GM19043 (cell line): ENCODE data around the gene ITPR3.

Experiments
- ATAC-seq: cut with Tn5 transposase; IDR thresholded peaks from one replicate; pipeline ENCODE4 v1.9.1; 2021; ENCODE audit warnings: low read depth; ENCODE audit not compliant: unreplicated experiment

ITPR3 gene

GRCh38 chr6:33664506-33665057, 43.5 kb downstream of the ITPR3 start:
- ATAC-seq, result no peak

DNA sequence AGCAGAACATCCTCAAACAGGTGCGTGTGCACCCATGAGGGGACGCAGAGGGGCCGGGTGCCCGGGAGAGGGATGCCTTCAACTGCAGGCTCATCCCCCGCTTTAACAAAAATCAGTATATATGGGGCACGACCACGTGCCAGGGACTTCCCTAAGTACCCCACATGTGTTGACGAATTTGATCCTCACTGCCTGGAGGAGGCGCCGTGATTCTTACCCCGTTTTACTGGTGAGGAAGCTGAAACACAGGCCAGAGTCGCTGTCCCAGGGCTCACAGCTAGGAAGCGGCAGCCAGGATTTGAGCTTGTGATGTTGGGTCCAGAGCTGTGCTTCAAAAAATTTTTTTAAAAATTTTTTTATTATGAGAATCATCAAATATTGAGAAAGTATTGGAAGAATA, 44.8 kb downstream of the ITPR3 start:
- ATAC-seq, result no peak

DNA sequence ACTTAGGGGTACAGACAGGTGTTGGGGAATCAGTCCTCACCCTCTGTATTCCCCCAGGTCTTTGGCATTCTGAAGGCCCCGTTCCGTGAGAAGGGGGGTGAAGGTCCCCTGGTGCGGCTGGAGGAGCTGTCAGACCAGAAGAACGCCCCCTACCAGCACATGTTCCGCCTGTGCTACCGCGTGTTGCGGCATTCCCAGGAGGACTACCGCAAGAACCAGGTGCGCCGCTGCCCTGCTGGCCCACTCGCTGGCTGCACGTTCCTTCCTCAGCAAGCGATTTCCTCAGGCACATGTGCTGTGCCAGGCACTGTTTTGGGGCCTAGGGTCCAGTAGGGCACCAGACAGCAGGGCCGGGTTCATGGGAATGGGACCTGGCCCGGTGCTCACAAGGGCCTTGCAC, 46.0 kb downstream of the ITPR3 start:
- ATAC-seq, result no peak

GRCh38 chr6:33667776-33668175, 46.7 kb downstream of the ITPR3 start:
- ATAC-seq, result no peak

DNA sequence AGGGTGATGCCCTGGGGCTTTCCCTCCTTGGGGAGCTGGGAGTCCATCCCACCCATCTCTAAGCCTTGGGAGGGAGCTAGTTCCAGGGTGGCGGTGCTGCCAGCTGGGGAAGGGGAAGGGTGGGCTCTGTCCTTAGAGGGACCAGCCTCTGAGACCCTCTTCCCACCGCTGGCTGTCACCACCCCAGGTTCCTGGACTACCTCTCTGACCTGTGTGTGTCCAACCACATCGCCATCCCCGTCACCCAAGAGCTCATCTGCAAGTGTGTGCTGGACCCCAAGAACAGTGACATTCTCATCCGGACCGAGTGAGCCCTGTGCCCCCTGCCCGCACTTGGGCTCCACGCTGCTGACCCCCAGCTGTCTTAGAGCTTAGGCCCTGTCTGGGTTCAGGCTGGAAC, 47.2 kb downstream of the ITPR3 start:
- ATAC-seq, result no peak

- no peak for ATAC-seq
These were observed 47.8 kb downstream of the ITPR3 start for GRCh38 chr6:33668914-33669313.

DNA sequence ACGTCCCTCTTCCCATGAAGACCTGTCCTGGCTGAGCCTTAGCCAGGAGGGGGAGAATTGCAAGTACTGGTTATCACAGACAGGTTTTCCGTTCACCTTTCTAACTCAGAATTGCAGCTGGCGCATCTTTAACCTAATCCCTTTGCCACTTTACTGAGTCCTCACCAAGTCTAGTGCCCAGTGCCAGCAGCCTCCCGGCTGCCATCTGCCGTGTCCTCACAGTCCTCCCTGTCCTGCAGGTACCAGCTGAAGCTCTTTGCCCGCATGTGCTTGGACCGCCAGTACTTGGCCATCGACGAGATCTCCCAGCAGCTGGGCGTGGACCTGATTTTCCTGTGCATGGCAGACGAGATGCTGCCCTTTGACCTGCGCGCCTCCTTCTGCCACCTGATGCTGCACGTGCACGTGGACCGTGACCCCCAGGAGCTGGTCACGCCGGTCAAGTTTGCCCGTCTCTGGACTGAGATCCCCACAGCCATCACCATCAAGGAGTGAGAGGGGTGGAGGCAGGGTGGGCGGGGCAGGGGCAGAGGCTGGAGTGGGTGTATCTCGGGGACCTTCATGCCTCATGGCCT, 49.1 kb downstream of the ITPR3 start:
- ATAC-seq, result no peak

DNA sequence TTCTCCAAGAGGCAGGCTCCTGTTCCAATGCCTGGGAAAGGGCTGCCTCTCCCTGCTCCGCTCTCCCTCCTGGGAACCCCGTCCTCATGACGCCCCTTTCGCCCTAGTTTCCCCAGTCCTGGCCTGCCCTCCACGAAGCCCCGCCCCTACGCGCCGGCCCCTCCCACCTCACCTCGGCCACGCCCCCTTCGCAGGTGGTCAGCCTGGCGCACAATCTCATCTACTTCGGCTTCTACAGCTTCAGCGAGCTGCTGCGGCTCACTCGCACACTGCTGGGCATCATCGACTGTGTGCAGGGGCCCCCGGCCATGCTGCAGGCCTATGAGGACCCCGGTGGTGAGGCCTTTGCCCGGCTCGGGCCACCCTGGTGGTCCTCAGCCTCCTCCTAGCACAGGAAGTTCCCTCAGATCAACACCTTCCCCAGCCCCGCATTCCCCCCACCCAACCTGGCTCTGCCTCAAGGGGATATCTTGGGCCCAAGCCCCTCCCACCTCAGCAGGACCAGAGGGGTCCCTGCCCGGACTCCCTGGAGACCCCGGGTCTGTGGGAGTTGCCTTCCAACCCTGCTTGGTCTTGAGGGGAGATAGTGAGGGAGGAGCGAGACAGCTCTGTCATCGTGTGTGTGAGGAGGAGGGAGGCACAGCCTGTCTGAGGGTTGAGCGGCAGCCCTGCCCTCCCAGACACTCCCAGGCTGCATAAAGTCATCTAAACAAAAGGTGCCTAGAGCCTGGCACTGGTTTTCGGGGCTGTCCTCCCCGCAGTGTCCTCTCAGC, 50.0 kb downstream of the ITPR3 start:
- no peak for ATAC-seq

GRCh38 chr6:33671744-33672072, 50.6 kb downstream of the ITPR3 start:
- ATAC-seq, result no peak

DNA sequence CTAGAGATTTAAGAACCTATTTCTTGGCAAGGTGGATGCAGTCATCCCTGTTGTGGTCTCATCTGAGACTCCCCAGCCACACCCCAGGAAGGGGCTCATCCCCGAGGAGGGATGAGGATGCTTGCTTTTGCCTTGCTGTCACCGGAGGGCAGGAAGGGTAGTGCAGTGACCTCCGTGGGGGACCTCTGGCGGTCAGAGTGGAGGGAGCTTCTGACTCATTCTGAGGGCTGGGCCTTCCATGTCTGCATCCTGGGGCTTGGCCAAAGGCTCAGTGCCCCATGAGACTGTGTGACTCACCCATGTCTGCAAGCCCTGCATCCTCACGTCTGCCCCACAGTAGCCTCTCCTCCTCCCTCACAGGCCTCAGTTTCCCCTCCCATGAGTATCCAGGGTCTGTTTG, 51.7 kb downstream of the ITPR3 start:
- no peak for ATAC-seq

GRCh38 chr6:33673851-33674250, 52.7 kb downstream of the ITPR3 start:
- no peak for ATAC-seq

- ATAC-seq, result no peak
These were observed 54.8 kb downstream of the ITPR3 start for GRCh38 chr6:33675968-33676367.

- no peak for ATAC-seq
These were observed 55.5 kb downstream of the ITPR3 start for GRCh38 chr6:33676416-33677142.

- ATAC-seq, result no peak
These were observed 56.1 kb downstream of the ITPR3 start for GRCh38 chr6:33677143-33677660.

DNA sequence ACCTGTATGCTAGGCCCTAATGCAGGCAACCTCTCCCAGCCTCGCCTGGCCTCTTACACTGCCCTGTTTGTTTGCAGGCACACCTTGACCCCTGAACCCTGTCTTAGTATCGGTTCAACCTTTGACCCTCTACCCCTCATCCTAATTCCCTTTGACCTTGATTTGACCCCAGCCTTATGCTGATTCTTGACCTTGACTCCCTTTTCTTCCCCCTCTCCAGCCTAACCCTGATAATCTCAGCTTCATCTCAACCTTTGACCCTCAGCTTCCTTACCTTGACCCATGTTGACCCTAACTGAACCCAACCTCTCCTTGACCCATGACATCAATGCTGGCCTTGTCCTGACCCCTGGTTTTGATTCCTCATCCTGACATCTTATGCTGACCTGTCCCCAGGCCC, 56.6 kb downstream of the ITPR3 start:
- no peak for ATAC-seq

DNA sequence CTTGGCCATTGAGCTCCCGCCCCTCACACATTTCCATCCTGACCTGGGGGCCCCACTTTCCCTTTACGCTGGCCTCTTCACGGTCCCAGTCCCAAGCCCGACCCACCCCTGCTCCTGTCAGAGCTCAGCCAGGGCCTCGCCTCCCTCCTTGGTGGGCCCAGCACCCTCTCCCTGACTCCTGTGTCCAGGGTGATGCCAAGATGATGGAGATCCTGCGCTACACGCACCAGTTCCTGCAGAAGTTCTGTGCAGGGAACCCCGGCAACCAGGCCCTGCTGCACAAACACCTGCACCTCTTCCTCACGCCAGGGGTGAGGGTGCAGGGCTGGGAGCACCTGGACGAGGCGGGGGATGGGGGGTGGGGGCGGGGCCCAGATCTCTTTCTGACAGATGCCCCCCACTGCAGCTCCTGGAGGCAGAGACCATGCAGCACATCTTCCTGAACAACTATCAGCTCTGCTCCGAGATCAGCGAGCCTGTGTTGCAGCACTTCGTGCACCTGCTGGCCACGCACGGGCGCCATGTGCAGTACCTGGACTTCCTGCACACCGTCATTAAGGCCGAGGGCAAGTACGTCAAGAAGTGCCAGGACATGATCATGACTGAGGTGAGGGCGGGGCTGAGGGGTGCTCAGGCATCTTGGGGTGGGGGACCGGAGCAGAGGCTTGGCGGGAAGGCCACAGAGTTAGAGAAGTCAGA, 57.3 kb downstream of the ITPR3 start:
- ATAC-seq, result no peak

GRCh38 chr6:33678932-33679490, 57.9 kb downstream of the ITPR3 start:
- no peak for ATAC-seq

DNA sequence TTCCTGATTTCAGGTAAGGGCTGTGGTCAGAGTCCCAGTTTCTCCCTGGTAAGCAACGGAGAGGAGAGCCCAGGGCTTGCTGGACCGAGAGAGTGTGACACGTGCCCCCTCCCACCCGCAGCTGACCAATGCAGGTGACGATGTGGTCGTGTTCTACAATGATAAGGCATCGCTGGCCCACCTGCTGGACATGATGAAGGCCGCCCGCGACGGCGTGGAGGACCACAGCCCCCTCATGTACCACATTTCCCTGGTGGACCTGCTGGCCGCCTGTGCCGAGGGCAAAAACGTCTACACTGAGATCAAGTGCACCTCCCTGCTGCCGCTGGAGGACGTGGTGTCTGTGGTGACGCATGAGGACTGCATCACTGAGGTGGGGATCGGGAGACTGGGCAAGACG, 58.6 kb downstream of the ITPR3 start:
- ATAC-seq, result no peak

GRCh38 chr6:33682341-33682740, 61.2 kb downstream of the ITPR3 start:
- ATAC-seq, result no peak

- ATAC-seq, result no peak
These were observed 62.0 kb downstream of the ITPR3 start for GRCh38 chr6:33683051-33683571.
